Measurements from ENCODE around the gene EPAS1.

EPAS1 gene

DNA sequence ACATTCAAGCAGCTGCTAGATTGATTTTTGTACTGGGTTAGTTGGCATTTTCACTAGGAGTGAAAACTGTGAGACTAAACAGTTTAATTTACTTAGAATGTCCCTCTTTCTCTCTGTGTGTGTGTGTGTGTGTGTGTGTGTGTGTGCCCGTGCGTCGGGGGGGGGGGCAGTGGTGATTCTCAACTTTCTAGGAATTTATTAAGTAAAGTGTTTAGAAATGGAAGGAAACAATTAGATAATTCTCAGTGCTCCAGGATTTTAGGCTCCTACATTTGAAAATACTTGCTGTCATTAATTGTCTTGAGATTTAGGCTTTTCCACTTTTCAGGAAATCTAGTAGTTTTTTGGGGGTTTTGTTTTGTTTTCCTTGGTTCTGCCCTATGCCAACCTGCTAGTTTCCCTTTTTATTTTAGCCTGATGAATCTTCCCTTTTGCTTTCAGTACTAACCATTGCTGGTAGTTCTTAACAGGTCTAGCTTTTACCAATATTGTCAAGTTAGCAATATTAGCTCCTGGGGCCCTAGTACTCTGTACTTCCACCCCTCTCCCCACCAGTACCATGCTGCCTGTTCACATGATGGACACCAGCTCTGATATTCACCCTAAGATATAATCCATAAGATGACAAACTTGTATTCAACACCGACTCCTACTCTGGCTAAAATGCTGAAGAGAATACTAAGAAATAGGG is 4.9 kb downstream of the EPAS1 start:
- TF ChIP-seq, protein P1, sequence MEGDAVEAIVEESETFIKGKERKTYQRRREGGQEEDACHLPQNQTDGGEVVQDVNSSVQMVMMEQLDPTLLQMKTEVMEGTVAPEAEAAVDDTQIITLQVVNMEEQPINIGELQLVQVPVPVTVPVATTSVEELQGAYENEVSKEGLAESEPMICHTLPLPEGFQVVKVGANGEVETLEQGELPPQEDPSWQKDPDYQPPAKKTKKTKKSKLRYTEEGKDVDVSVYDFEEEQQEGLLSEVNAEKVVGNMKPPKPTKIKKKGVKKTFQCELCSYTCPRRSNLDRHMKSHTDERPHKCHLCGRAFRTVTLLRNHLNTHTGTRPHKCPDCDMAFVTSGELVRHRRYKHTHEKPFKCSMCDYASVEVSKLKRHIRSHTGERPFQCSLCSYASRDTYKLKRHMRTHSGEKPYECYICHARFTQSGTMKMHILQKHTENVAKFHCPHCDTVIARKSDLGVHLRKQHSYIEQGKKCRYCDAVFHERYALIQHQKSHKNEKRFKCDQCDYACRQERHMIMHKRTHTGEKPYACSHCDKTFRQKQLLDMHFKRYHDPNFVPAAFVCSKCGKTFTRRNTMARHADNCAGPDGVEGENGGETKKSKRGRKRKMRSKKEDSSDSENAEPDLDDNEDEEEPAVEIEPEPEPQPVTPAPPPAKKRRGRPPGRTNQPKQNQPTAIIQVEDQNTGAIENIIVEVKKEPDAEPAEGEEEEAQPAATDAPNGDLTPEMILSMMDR (conservative IDR thresholded peaks at IDR 0.05): no peak
- no peak overlapping the region for H3K27ac ChIP-seq

DNA sequence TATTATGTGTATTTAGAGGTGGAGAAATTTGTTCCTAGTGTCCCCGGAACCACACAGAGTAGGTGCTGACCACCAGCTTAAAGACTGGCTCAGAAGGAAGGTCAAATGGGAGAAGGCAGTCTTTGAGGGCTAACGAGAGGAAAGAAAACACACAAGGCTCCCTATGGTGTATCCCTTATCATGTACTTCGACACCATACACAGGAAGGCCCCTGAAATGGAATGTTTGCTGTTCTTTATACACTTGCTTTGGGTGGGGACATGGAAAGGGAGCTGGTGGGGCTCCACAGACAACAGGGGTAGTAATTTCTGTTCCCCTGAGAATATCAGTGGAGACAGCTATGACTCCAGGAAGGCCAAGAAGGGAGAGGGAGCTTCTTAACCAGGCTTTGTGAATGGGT is 6.0 kb downstream of the EPAS1 start:
- TF ChIP-seq, protein P1 (conservative IDR thresholded peaks at IDR 0.05): no peak
- H3K27ac ChIP-seq: no peak overlapping the region

DNA sequence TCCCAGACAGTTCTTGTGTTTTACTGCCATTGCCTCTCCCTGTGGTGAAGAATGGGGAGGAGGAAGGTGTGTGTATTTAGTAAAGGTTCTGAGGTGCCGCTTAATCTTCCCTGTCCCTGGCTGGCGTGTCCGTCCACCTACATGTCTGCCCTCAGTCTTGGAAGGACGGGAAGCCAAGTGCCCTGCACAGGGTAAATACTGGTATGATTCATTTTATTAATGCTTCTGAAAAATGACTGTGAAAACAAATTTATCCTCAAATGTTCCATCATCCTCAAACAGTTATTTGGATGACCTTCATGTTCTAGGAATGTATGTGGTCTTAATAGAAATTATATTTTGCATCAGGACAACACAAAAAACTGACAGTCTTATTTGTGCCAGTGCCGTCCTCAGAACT is 6.6 kb downstream of the EPAS1 start:
- H3K27ac ChIP-seq: no peak overlapping the region
- TF ChIP-seq, protein P1 (conservative IDR thresholded peaks at IDR 0.05): no peak

DNA sequence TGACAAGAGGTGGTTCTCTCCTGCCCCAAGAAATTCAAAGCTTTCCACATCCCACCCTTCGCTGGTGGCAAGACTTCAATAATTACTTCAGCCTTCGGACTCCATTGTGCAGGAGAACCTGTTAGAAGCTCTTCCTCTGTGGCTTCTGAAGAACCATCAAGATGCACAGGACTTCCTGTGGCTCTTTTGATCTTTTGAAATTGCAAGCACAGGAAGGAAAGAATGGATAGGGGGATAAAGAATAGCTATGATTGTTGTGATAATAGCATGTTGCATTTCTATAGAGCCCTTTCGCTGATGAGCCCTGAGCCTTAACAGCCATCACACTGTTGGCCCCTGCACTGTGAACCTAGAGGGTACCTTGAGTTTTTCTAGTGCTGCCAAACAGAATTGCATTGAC is 7.4 kb downstream of the EPAS1 start:
- TF ChIP-seq, protein P1 (conservative IDR thresholded peaks at IDR 0.05): no peak

DNA sequence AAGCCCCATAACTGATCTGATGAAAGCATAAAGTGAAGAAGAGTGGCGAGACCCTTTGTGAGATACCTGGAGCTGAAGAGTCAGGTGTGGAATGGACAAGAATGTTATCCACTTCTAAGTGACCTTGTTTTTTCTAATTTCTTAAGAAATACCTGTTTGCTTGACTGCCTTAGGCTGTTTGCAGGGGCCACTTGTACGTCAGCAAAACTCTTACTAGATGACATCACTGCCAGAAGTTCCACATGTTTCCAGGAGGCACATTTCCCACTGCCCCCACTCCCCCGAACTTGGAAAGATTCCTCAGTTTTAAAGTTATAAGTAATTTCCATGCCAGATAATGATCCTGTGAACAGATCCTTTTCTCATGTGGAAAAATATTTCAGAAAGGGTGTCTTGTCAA is 8.0 kb downstream of the EPAS1 start:
- peak overlapping the region; percentile 79; the same call in 1 of the 2 replicates for H3K27ac ChIP-seq
- TF ChIP-seq, protein P1 (conservative IDR thresholded peaks at IDR 0.05): no peak

More for the DNA sequence above, 7.4 kb downstream of the EPAS1 start:
- H3K27ac ChIP-seq: no peak overlapping the region

DNA sequence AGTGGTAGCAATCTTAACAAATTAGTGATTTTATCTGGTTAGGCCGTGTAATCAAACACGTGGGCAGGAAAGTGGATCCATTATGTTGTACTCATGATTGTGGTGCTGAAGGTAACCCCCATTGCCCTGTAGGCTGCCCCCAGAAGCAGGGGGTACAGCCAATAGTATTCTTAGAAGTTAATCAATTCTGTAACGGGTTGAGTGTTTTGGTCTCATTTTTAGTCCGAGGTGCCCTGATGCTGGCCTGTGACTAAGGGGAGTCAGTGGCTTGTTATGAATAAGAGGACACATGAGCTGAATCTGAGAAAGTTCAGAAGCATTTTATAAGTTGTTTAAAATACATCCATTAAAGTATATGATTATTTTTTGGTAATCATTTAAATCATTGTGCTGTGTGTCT is 8.6 kb downstream of the EPAS1 start:
- H3K27ac ChIP-seq: peak overlapping the region; percentile 79

DNA sequence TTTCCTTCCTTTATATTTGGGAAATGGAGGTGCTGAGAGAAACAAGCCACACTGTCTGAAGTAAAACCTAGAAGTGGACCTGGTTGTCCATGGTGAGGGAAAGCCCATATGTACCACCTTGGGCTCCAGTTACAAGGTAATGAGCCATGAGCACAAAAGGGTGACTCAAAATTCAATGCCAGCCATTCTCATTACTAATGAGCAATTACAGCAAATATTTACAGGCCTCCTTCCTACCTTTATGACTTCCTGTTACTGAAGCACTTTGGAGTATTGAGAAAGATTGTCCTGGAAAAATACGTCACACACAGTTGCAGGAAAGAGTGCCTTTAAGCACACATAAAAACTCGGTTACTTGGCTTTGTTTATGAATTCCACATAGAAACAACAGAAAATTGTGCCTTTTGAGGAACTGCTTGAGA is 9.1 kb downstream of the EPAS1 start:
- TF ChIP-seq, protein P1 (conservative IDR thresholded peaks at IDR 0.05): no peak
- peak overlapping the region; percentile 79 for H3K27ac ChIP-seq

More for the DNA sequence above, 8.6 kb downstream of the EPAS1 start:
- TF ChIP-seq, protein P1 (conservative IDR thresholded peaks at IDR 0.05): no peak

Data from VCaP (cell line).